Activated B cell treated with CpG ODN at 0.5 μM for 24 hours (primary cell): ENCODE results near the gene CBLB. TPM values are rescaled to one million over a fixed set of nuclear protein-coding genes. Genes with fewer than 3 reads are reported as not detected.

Experiments used
- ATAC-seq: fragments of 200-7000 bp; cut with Tn5 transposase; one replicate; pipeline ENCODE4 v1.10.0; 2021; ENCODE audit warnings: low read depth, mild to moderate bottlenecking, moderate library complexity
- CTCF ChIA-PET: fragments of 350-600 bp; sonication (Branson Sonifier 250); formaldehyde crosslinking; loops from one replicate; lab custom pipeline; 2021; ENCODE audit warnings: antibody characterized with exemption; lab: Charles Lee
- POLR2A ChIA-PET: fragments of 350-600 bp; sonication (Branson Sonifier 250); formaldehyde crosslinking; loops from one replicate; lab custom pipeline; 2021; ENCODE audit warnings: antibody characterized with exemption; lab: Charles Lee
- DNase-seq: peaks from one replicate; pipeline ENCODE4 v3.0.0; 2022
- H3K27ac Mint-ChIP-seq: one replicate; pipeline ENCODE4 v1.8.0; 2020; ENCODE audit warnings: mixed read lengths
- H3K27me3 Mint-ChIP-seq: one replicate; pipeline ENCODE4 v1.8.0; 2021; ENCODE audit warnings: mixed read lengths
- H3K36me3 Mint-ChIP-seq: one replicate; pipeline ENCODE4 v1.8.0; 2021; ENCODE audit warnings: low read depth, mixed read lengths
- H3K4me1 Mint-ChIP-seq: one replicate; pipeline ENCODE4 v1.8.0; 2021; ENCODE audit warnings: mixed read lengths
- H3K4me3 Mint-ChIP-seq: one replicate; pipeline ENCODE4 v1.8.0; 2020; ENCODE audit warnings: mild to moderate bottlenecking, mixed read lengths
- H3K9me3 Mint-ChIP-seq: one replicate; pipeline ENCODE4 v1.8.0; 2020; ENCODE audit warnings: mixed read lengths
- CTCF ChIP-seq: fragments of 200-600 bp; IDR thresholded peaks from one replicate; pipeline ENCODE4 v1.8.0; 2022; ENCODE audit warnings: antibody characterized with exemption, mild to moderate bottlenecking
- intact Hi-C: fragments of 100-400 bp; cut with micrococcal nuclease; formaldehyde crosslinking; loops from one replicate; pipeline ENCODE4 v1.15.1; 2024
- total RNA-seq: library from RNA; stranded (reverse); gene quantifications from 2 replicates; pipeline ENCODE4 v1.2.3, GENCODE V29; 2022

CBLB gene
- total RNA-seq, 1 donor from 2014 or later: 78.1 TPM

GRCh38 chr3:105653166-105653565, 215.6 kb downstream of the CBLB start:
- Mint-ChIP-seq H3K27ac (no peak overlapping the region), H3K36me3 (peaks cover 11% of the 10 kb centered on the region), H3K27me3 (no peaks in the 10 kb centered on the region), H3K9me3 (no peaks in the 10 kb centered on the region), H3K4me1 (peaks cover 7% of the 10 kb centered on the region), H3K4me3 (no peak overlapping the region)
- no peak for DNase-seq
- ChIA-PET CTCF (no interaction called here), POLR2A (no interaction called here)
- intact Hi-C loops: no loop called here
- ATAC-seq: no peak
- no peak for TF ChIP-seq CTCF

- intact Hi-C loops: no loop called here
- Mint-ChIP-seq H3K4me3 (no peak overlapping the region), H3K9me3 (no peaks in the 10 kb centered on the region), H3K4me1 (peaks cover 7% of the 10 kb centered on the region), H3K27me3 (peaks cover 4% of the 10 kb centered on the region), H3K27ac (no peak overlapping the region), H3K36me3 (no peaks in the 10 kb centered on the region)
- POLR2A ChIA-PET: no interaction called here
- DNase-seq (no peak), ATAC-seq (peak; percentile 31)
- no peak for TF ChIP-seq CTCF
- CTCF ChIA-PET: no interaction called here
These were observed 219.3 kb downstream of the CBLB start for GRCh38 chr3:105649480-105649879.

- H3K27me3 Mint-ChIP-seq: peaks cover 5% of the 10 kb centered on the region
- intact Hi-C loops: no loop called here
- no peak overlapping the region for H3K27ac Mint-ChIP-seq
- TF ChIP-seq CTCF: no peak
- ATAC-seq: no peak
- no peak overlapping the region for H3K4me3 Mint-ChIP-seq
- ChIA-PET POLR2A (no interaction called here), CTCF (no interaction called here)
- H3K36me3 Mint-ChIP-seq: no peaks in the 10 kb centered on the region
- H3K9me3 Mint-ChIP-seq: no peaks in the 10 kb centered on the region
- DNase-seq: no peak
- H3K4me1 Mint-ChIP-seq: peaks cover 4% of the 10 kb centered on the region
These were observed 221.8 kb downstream of the CBLB start for GRCh38 chr3:105647047-105647446.

- Mint-ChIP-seq H3K4me3 (no peak overlapping the region), H3K36me3 (no peaks in the 10 kb centered on the region), H3K27me3 (no peaks in the 10 kb centered on the region), H3K27ac (no peak overlapping the region), H3K4me1 (no peaks in the 10 kb centered on the region), H3K9me3 (no peaks in the 10 kb centered on the region)
- ATAC-seq (no peak), DNase-seq (no peak)
- ChIA-PET POLR2A (no interaction called here), CTCF (no interaction called here)
- intact Hi-C loops: no loop called here
- no peak for TF ChIP-seq CTCF
These were observed 229.7 kb downstream of the CBLB start for GRCh38 chr3:105639131-105639530.

- no peak for DNase-seq
- H3K9me3 Mint-ChIP-seq: no peaks in the 10 kb centered on the region
- no peak overlapping the region for H3K27ac Mint-ChIP-seq
- no peaks in the 10 kb centered on the region for H3K36me3 Mint-ChIP-seq
- H3K27me3 Mint-ChIP-seq: no peaks in the 10 kb centered on the region
- ChIA-PET CTCF (no interaction called here), POLR2A (no interaction called here)
- H3K4me1 Mint-ChIP-seq: no peaks in the 10 kb centered on the region
- H3K4me3 Mint-ChIP-seq: no peak overlapping the region
- no peak for ATAC-seq
- no peak for TF ChIP-seq CTCF
- intact Hi-C loops: no loop called here
These were observed 234.1 kb downstream of the CBLB start for GRCh38 chr3:105634708-105635107.
